MM.1S (cell line): ENCODE data around the gene TUBAL3.

Source experiments
- CTCF ChIP-seq: fragments of 300-600 bp; sonication (generic); IDR thresholded peaks from 2 replicates; pipeline ENCODE4 v1.5.1; 2016; ENCODE audit warnings: antibody characterized with exemption, low read length, mixed read lengths
- EZH2phosphoT487 ChIP-seq: fragments of 300-600 bp; sonication (generic); IDR thresholded peaks from 2 replicates; pipeline ENCODE4 v1.6.1; 2018; ENCODE audit warnings: antibody characterized with exemption, low read length

GRCh38 chr10:5418584-5418983 lies 14.0 kb upstream of the TUBAL3 start:
- TF ChIP-seq CTCF (no peak), EZH2phosphoT487 (no peak)
